Measurements from ENCODE around the gene SUPT20HL1.
"Not testable (repeated sequence)": the region's sequence is repeated elsewhere in the genome, so short reads cannot be mapped to it uniquely, and the experiment has no call there.

- TF ChIP-seq AFF4 (CRISPR knock-in tag; IDR thresholded peaks at IDR 0.05; ENCODE audit: borderline replicate concordance); ETV6 (CRISPR knock-in tag; IDR thresholded peaks at IDR 0.05); CTCF (IDR thresholded peaks at IDR 0.05); FOXJ3 (CRISPR knock-in tag; IDR thresholded peaks at IDR 0.05; ENCODE audit: borderline replicate concordance); ATF2 (CRISPR knock-in tag; IDR thresholded peaks at IDR 0.05; ENCODE audit: borderline replicate concordance, low read depth); TCF7 (CRISPR knock-in tag; IDR thresholded peaks at IDR 0.05; ENCODE audit: low read depth): not testable (repeated sequence)
Observed at GRCh38 chrX:24363432-24364181, 3.2 kb downstream of the SUPT20HL1 start.
